GM23338 (cell line): ENCODE results near the gene AIG1. TPM values are rescaled to one million over a fixed set of nuclear protein-coding genes. Genes with fewer than 3 reads are reported as not detected.
A peak's percentile ranks its signal among the peaks of the same experiment; 100 is the strongest.

ENCODE experiments used
- ATAC-seq: fragments of 200-7000 bp; cut with Tn5 transposase; 3 replicates; pipeline ENCODE4 v1.9.1; 2020
- DNase-seq: peaks from one replicate; pipeline ENCODE4 v3.0.0-alpha.2; 2015; ENCODE audit warnings: low spot score
- H2AFZ ChIP-seq: fragments of 200-600 bp; sonication (generic); 2 replicates; pipeline ENCODE4 v1.8.0; 2016; ENCODE audit warnings: antibody characterized with exemption, mild to moderate bottlenecking, moderate library complexity
- H3F3A ChIP-seq: fragments of 200-600 bp; sonication (generic); replicated peaks from 2 replicates; pipeline ENCODE4 v1.8.0; 2017; ENCODE audit warnings: antibody characterized with exemption, mixed run types, low read depth
- H3K27ac ChIP-seq: fragments of 200-600 bp; sonication (generic); 2 replicates; pipeline ENCODE4 v1.6.1; 2016; ENCODE audit warnings: low read depth
- H3K27me3 ChIP-seq: fragments of 200-600 bp; sonication (generic); 2 replicates; pipeline ENCODE4 v1.8.0; 2016; ENCODE audit warnings: mild to moderate bottlenecking, mixed run types, moderate library complexity; ENCODE audit not compliant: insufficient read depth
- H3K36me3 ChIP-seq: fragments of 200-600 bp; sonication (generic); 2 replicates; pipeline ENCODE4 v1.8.0; 2016; ENCODE audit warnings: mild to moderate bottlenecking; ENCODE audit not compliant: insufficient read depth
- H3K4me1 ChIP-seq: fragments of 200-600 bp; sonication (generic); 2 replicates; pipeline ENCODE4 v1.8.0; 2016; ENCODE audit warnings: mild to moderate bottlenecking, moderate library complexity; ENCODE audit not compliant: insufficient read depth
- H3K4me2 ChIP-seq: fragments of 200-600 bp; sonication (generic); 2 replicates; pipeline ENCODE4 v1.7.1; 2017; ENCODE audit warnings: mixed run types
- H3K4me3 ChIP-seq: fragments of 200-600 bp; sonication (generic); 2 replicates; pipeline ENCODE4 v1.6.1; 2016; ENCODE audit warnings: mixed run types
- H3K79me2 ChIP-seq: fragments of 200-600 bp; sonication (generic); replicated peaks from 2 replicates; pipeline ENCODE4 v1.8.0; 2017; ENCODE audit warnings: mild to moderate bottlenecking; ENCODE audit not compliant: insufficient read depth
- H3K9me2 ChIP-seq: fragments of 200-600 bp; sonication (generic); 2 replicates; pipeline ENCODE4 v1.8.0; 2017; ENCODE audit not compliant: insufficient read depth
- H4K20me1 ChIP-seq: fragments of 200-600 bp; sonication (generic); replicated peaks from 2 replicates; pipeline ENCODE4 v1.8.0; 2017; ENCODE audit warnings: mild to moderate bottlenecking; ENCODE audit not compliant: insufficient read depth
- H3K27ac Mint-ChIP-seq: 2 replicates; pipeline ENCODE4 v1.8.0; 2020; ENCODE audit warnings: inconsistent platforms, mild to moderate bottlenecking, moderate library complexity, mixed read lengths
- H3K27me3 Mint-ChIP-seq: 3 replicates; pipeline ENCODE4 v1.8.0; 2022; ENCODE audit warnings: low read depth, mild to moderate bottlenecking, moderate library complexity, mixed read lengths, inconsistent platforms; ENCODE audit not compliant: insufficient read depth, poor library complexity
- H3K36me3 Mint-ChIP-seq: 3 replicates; pipeline ENCODE4 v1.8.0; 2021; ENCODE audit warnings: low read depth, mild to moderate bottlenecking, inconsistent platforms, moderate library complexity, mixed read lengths
- H3K4me1 Mint-ChIP-seq: 3 replicates; pipeline ENCODE4 v1.8.0; 2020; ENCODE audit warnings: mild to moderate bottlenecking, inconsistent platforms, mixed read lengths
- H3K4me3 Mint-ChIP-seq: 3 replicates; pipeline ENCODE4 v1.8.0; 2021; ENCODE audit warnings: moderate library complexity, mild to moderate bottlenecking, inconsistent platforms, mixed read lengths
- H3K9me3 Mint-ChIP-seq: 3 replicates; pipeline ENCODE4 v1.8.0; 2020; ENCODE audit warnings: moderate library complexity, mild to moderate bottlenecking, inconsistent platforms, mixed read lengths
- CREB1 ChIP-seq: fragments of 250-450 bp; sonication (Bioruptor Pico); IDR thresholded peaks from 2 replicates; pipeline ENCODE4 v1.5.0; 2020; ENCODE audit warnings: low read depth, mild to moderate bottlenecking, moderate library complexity
- EZH2 ChIP-seq: fragments of 200-600 bp; sonication (generic); IDR thresholded peaks from one replicate; pipeline ENCODE4 v1.8.0; 2017; ENCODE audit warnings: antibody characterized with exemption, mild to moderate bottlenecking, low read depth; ENCODE audit not compliant: unreplicated experiment
- EZH2phosphoT487 ChIP-seq: fragments of 200-600 bp; sonication (generic); IDR thresholded peaks from one replicate; pipeline ENCODE4 v1.8.1; 2018; ENCODE audit warnings: antibody characterized with exemption; ENCODE audit not compliant: unreplicated experiment
- JUNB ChIP-seq: IDR thresholded peaks from one replicate; pipeline ENCODE4 v1.6.1; 2016; ENCODE audit warnings: antibody characterized with exemption; ENCODE audit not compliant: unreplicated experiment
- NANOG ChIP-seq: IDR thresholded peaks from 2 replicates; pipeline ENCODE4 v1.6.1; 2016; ENCODE audit warnings: antibody characterized with exemption, borderline replicate concordance
- POLR2AphosphoS5 ChIP-seq: IDR thresholded peaks from 2 replicates; pipeline ENCODE4 v1.6.1; 2016; ENCODE audit warnings: antibody characterized with exemption, low read depth
- ZNF331 ChIP-seq: fragments of 250-450 bp; sonication (Bioruptor Pico); IDR thresholded peaks from 2 replicates; pipeline ENCODE4 v1.5.0; 2020; ENCODE audit warnings: low read depth, mild to moderate bottlenecking, moderate library complexity
- polyA plus RNA-seq: library from polyadenylated mRNA; unstranded; fragments of >200 nt; fragmentation: Nextera tagmentation; extraction: Ambion mirVana; gene quantifications from 2 replicates; pipeline ENCODE4 v1.2.1, GENCODE V29; 2016
- total RNA-seq: library from RNA; depleted of rRNA; stranded (reverse); fragments of >200 nt; shearing (Covaris generic); gene quantifications from 2 replicates; pipeline ENCODE4 v1.2.3, GENCODE V29; 2014
- TF ChIP-seq, protein P1 (sequence below), 2 experiments: fragments of 200-600 bp in 1 of 2; sonication (generic) in 1 of 2; conservative IDR thresholded peaks; 2 replicates each; pipeline versions ENCODE4 v1.5.1 to v1.6.1; 2016 to 2017; ENCODE audit warnings: antibody characterized with exemption in 2 of 2, low read depth in 2 of 2, mild to moderate bottlenecking in 2 of 2, moderate library complexity in 1 of 2

The AIG1 gene
- total and polyA plus RNA-seq, 2 experiments from 2014 or later = 65.2 to 88.4 TPM

DNA sequence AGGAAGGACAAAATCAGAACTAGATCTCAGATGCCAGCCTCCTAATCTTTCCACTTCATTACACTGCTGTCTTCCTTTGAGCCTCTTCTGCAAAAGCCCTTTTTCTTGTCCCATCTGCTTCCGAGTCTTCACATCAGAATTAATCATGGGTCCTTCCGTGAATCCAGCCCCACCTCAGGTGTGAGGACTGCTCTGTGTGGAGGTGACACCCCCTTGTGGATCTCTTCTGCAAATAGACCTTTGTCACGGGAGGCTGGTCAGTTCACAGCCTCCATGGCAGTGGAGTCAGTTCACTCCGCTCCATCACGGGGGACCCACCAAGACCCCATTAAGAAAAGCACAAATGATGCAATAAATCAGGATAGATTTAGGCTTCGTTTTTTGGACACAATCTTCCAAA, 218.7 kb downstream of the AIG1 start:
- DNase-seq (peak; percentile 64), ATAC-seq (peak; percentile 91)

DNA sequence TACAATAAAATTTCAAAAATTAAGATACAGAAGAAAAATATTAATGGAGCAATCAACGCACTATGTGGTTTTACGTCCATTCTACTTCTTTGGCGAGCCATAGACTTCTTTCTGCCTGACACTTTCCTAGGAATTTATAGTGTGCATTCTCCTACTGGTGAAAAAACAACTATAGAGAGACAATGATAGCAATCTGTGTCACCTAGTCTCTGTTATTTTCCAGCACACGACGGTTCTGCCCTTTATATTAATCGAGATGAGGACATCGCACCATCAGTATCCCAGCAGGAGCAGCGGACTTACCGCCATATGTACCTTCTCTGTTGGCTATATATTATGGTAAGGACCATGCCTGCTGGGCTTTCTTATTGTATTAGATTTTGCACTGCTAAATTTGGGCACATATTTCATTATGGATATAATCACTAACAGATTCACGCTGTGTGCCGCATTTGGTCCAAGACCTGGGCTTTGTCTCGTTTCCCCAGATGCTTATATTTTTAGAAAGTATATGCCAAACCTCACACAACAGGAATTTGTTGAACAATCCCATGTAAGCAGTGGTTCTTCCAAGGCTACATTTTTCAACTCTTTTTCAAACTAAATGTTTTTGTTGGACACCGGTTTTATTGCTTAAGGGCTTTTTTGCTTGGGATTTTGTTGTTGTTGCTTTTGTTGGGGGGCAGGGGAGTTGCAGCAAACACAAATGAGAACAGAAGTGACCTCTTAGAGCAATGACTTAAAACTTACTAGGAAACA, 223.4 kb downstream of the AIG1 start:
- no peaks in the 10 kb centered on the region for H3K79me2 ChIP-seq
- DNase-seq = no peak
- H3K27ac ChIP-seq = no peak overlapping the region
- no peak for TF ChIP-seq NANOG
- no peak for TF ChIP-seq POLR2AphosphoS5
- TF ChIP-seq EZH2 = no peak
- TF ChIP-seq CREB1 (CRISPR knock-in tag) = no peak
- TF ChIP-seq JUNB = no peak
- no peaks in the 10 kb centered on the region for H3K36me3 ChIP-seq
- H3K27me3 ChIP-seq = no peaks in the 10 kb centered on the region
- Mint-ChIP-seq H3K4me3 (no peak overlapping the region), H3K9me3 (no peaks in the 10 kb centered on the region), H3K4me1 (peaks cover 19% of the 10 kb centered on the region), H3K36me3 (peaks cover 13% of the 10 kb centered on the region; the same call in 2 of the 3 replicates), H3K27ac (no peak overlapping the region), H3K27me3 (peaks cover 3% of the 10 kb centered on the region)
- H3F3A ChIP-seq = 0 out of 2 replicates have a peak, but pooled peaks cover 5% of the 10 kb centered on the region
- H3K9me2 ChIP-seq = peaks cover 6% of the 10 kb centered on the region; the same call in 1 of the 2 replicates
- H4K20me1 ChIP-seq = no peaks in the 10 kb centered on the region
- H3K4me2 ChIP-seq = no peak overlapping the region
- H3K4me3 ChIP-seq = no peak overlapping the region
- no peak for ATAC-seq
- no peak overlapping the region for H2AFZ ChIP-seq
- peaks cover 13% of the 10 kb centered on the region; the same call in 1 of the 2 replicates for H3K4me1 ChIP-seq

More for the DNA sequence above, 218.7 kb downstream of the AIG1 start:
- Histone ChIP-seq H3K4me3 (no peak overlapping the region), H2AFZ (no peak overlapping the region), H3K27me3 (no peaks in the 10 kb centered on the region), H3K36me3 (no peaks in the 10 kb centered on the region), H3K27ac (no peak overlapping the region), H3K4me2 (no peak overlapping the region), H3K4me1 (no peaks in the 10 kb centered on the region), H3K9me2 (no peaks in the 10 kb centered on the region), H3K79me2 (no peaks in the 10 kb centered on the region), H4K20me1 (no peaks in the 10 kb centered on the region), H3F3A (no peaks in the 10 kb centered on the region)
- Mint-ChIP-seq H3K36me3 (no peaks in the 10 kb centered on the region), H3K9me3 (no peaks in the 10 kb centered on the region), H3K4me1 (peaks cover 3% of the 10 kb centered on the region; the same call in 1 of the 3 replicates), H3K4me3 (no peak overlapping the region), H3K27ac (no peak overlapping the region), H3K27me3 (no peaks in the 10 kb centered on the region)
- TF ChIP-seq, protein P1, sequence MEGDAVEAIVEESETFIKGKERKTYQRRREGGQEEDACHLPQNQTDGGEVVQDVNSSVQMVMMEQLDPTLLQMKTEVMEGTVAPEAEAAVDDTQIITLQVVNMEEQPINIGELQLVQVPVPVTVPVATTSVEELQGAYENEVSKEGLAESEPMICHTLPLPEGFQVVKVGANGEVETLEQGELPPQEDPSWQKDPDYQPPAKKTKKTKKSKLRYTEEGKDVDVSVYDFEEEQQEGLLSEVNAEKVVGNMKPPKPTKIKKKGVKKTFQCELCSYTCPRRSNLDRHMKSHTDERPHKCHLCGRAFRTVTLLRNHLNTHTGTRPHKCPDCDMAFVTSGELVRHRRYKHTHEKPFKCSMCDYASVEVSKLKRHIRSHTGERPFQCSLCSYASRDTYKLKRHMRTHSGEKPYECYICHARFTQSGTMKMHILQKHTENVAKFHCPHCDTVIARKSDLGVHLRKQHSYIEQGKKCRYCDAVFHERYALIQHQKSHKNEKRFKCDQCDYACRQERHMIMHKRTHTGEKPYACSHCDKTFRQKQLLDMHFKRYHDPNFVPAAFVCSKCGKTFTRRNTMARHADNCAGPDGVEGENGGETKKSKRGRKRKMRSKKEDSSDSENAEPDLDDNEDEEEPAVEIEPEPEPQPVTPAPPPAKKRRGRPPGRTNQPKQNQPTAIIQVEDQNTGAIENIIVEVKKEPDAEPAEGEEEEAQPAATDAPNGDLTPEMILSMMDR (conservative IDR thresholded peaks at IDR 0.05; ENCODE audit: low read depth in 2 of 2) = peak; percentile 54 to 83
- TF ChIP-seq EZH2phosphoT487 (no peak), ZNF331 (CRISPR knock-in tag) (no peak)
